Neuron (in vitro differentiated cells): ENCODE data around the gene CKAP4.

Source experiments
- H2AFZ ChIP-seq: one replicate; pipeline ENCODE4 v1.6.1; 2013; ENCODE audit warnings: low read depth, mild to moderate bottlenecking, inconsistent platforms, low read length, moderate library complexity
- H3K27me3 ChIP-seq: one replicate; pipeline ENCODE4 v1.6.1; 2013; ENCODE audit warnings: low read length; ENCODE audit not compliant: insufficient read depth
- H3K36me3 ChIP-seq: one replicate; pipeline ENCODE4 v1.6.1; 2013; ENCODE audit warnings: low read length; ENCODE audit not compliant: insufficient read depth
- H3K4me1 ChIP-seq: one replicate; pipeline ENCODE4 v1.6.1; 2013; ENCODE audit warnings: low read length; ENCODE audit not compliant: insufficient read depth
- H3K4me3 ChIP-seq: 2 replicates; pipeline ENCODE4 v1.5.1; 2013; ENCODE audit warnings: mild to moderate bottlenecking, low read length, moderate library complexity
- H3K9me3 ChIP-seq: one replicate; pipeline ENCODE4 v1.6.1; 2013; ENCODE audit warnings: low read length

The CKAP4 gene

GRCh38 chr12:106195621-106196027 is 52.2 kb downstream of the CKAP4 start:
- Histone ChIP-seq H3K4me3 (no peak overlapping the region), H2AFZ (no peak overlapping the region), H3K4me1 (no peaks in the 10 kb centered on the region), H3K36me3 (no peaks in the 10 kb centered on the region), H3K27me3 (no peaks in the 10 kb centered on the region), H3K9me3 (no peaks in the 10 kb centered on the region)

- Histone ChIP-seq H3K9me3 (no peaks in the 10 kb centered on the region), H3K36me3 (no peaks in the 10 kb centered on the region), H2AFZ (no peak overlapping the region), H3K4me3 (no peak overlapping the region), H3K27me3 (no peaks in the 10 kb centered on the region), H3K4me1 (peaks cover 1% of the 10 kb centered on the region)
Observed at GRCh38 chr12:106194351-106194750, 53.5 kb downstream of the CKAP4 start.

- Histone ChIP-seq H3K36me3 (no peaks in the 10 kb centered on the region), H3K9me3 (no peaks in the 10 kb centered on the region), H3K4me1 (peaks cover 9% of the 10 kb centered on the region), H3K4me3 (no peak overlapping the region), H2AFZ (no peak overlapping the region), H3K27me3 (no peaks in the 10 kb centered on the region)
Observed at GRCh38 chr12:106193394-106194215, 54.2 kb downstream of the CKAP4 start.

- Histone ChIP-seq H2AFZ (no peak overlapping the region), H3K27me3 (no peaks in the 10 kb centered on the region), H3K9me3 (no peaks in the 10 kb centered on the region), H3K36me3 (no peaks in the 10 kb centered on the region), H3K4me3 (no peak overlapping the region), H3K4me1 (peaks cover 16% of the 10 kb centered on the region)
Observed at GRCh38 chr12:106192659-106193393, 55.0 kb downstream of the CKAP4 start.

GRCh38 chr12:106190581-106190980 is 57.2 kb downstream of the CKAP4 start:
- no peaks in the 10 kb centered on the region for H3K27me3 ChIP-seq

GRCh38 chr12:106189341-106189740 is 58.5 kb downstream of the CKAP4 start:
- no peaks in the 10 kb centered on the region for H3K27me3 ChIP-seq
- peaks cover 24% of the 10 kb centered on the region for H3K4me1 ChIP-seq
- no peaks in the 10 kb centered on the region for H3K36me3 ChIP-seq
- H2AFZ ChIP-seq, result no peak overlapping the region
- H3K4me3 ChIP-seq, result no peak overlapping the region
- H3K9me3 ChIP-seq, result no peaks in the 10 kb centered on the region

More at GRCh38 chr12:106190581-106190980, 57.2 kb downstream of the CKAP4 start:
- Histone ChIP-seq H3K4me1 (peaks cover 24% of the 10 kb centered on the region), H3K4me3 (no peak overlapping the region), H3K36me3 (no peaks in the 10 kb centered on the region), H2AFZ (no peak overlapping the region), H3K9me3 (no peaks in the 10 kb centered on the region)

GRCh38 chr12:106188256-106188655 is 59.6 kb downstream of the CKAP4 start:
- H3K36me3 ChIP-seq, result no peaks in the 10 kb centered on the region
- no peak overlapping the region for H3K4me3 ChIP-seq
- no peaks in the 10 kb centered on the region for H3K27me3 ChIP-seq
- no peaks in the 10 kb centered on the region for H3K9me3 ChIP-seq
- H3K4me1 ChIP-seq, result peaks cover 24% of the 10 kb centered on the region
- H2AFZ ChIP-seq, result no peak overlapping the region
